ENCODE measurements around the gene C11orf16.
"Not testable (repeated sequence)": the region's sequence is repeated elsewhere in the genome, so short reads cannot be mapped to it uniquely, and the experiment has no call there.

C11orf16 gene

GRCh38 chr11:8935789-8936188 lies 3.0 kb upstream of the C11orf16 start:
- not testable (repeated sequence) for DNase-seq

DNA sequence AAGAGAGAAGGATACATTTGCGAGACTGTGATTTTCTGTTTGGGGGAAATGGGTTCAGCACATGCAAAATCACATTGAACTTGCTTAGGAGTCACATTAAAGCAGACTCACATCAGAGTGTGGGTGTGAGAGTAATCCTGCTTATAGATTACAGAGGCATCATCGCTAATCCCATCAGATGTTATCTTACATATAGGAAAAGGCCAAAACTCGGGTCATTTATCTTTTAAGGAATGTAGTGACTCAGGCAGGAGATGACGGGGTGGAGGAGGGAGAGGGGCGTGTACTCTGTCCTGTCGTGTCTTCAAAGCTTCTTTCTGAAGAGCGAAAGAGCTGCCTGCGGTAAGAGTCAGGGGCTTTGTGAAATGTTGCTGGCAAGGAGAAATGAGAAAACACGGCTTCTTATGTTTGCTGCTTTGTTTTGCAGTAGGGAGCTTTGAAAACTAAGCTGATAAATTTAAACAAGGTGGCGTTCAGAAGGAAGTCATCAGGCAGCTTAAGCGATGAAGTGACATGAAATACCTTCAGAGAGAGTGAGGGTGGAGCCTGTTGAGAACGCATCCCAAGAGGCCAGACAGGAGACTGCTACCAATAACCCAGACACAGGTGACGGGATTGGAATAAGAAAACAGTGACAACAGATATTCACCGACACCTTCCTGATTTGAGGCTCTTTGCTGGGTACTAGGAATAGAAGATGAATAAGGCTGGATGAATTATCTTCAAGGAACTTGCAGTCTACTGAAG lies 2.2 kb upstream of the C11orf16 start:
- DNase-seq: no peak

GRCh38 chr11:8933931-8934330 lies 1.2 kb upstream of the C11orf16 start:
- DNase-seq: no peak

DNA sequence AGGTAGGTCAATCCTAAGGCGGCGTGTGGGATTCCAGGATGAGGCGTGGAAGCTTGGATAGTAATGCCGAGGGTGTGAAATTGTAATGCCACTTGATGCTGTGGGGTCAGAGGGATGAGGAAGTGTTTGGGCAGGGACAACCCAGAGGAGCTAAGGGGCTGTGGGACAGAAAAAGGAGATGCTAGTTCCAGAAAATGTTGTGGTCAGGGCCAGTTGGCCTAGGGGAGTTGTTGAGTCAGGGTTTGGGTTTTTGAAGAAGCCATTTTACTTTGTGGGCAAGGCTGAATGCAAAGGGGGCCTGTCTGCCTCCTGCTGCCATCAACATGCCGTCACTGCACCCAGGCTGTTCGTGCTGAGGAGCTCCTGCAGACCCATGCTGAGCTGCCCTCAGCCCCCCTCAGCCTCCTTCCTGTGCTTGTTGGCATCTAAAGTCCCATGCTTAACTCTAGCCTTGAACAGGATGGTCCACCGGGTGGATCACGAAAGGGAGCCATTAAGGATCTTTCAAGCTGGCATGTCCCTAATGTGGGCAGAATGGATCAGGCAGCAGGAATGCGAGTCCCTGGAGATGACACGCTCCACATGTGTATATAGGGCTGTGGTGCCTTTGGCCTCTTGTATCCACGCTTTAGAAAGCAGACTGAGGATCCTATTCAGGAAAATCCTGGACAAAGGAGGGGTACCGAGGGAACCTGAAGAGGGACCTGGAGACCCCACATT lies 2.1 kb downstream of the C11orf16 start:
- DNase-seq: no peak

- no peak for DNase-seq
Measured at GRCh38 chr11:8928981-8929615, 3.6 kb downstream of the C11orf16 start.

- DNase-seq: no peak
Measured at GRCh38 chr11:8928205-8928604, 4.5 kb downstream of the C11orf16 start.

- DNase-seq: no peak
Measured at GRCh38 chr11:8927233-8927632, 5.5 kb downstream of the C11orf16 start.

DNA sequence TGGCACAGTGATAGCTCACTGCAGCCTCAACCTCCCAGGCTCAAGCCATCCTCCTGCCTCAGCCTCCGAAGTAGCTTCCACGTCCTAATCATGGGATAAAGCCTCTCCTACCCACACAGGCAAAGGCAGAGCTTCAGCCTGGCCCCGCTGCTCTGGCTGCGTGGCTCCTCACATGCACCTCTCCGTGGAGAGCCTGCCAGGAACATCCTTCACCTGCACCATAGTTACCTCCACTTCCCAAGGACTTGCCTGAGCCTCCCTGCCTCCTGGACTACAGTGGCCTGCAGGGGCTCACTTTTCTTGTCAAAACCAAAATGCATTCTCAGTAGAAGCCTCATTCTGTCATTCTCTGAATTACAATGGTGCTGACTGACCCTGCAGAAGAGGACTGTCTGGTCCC lies 6.5 kb downstream of the C11orf16 start:
- no peak for DNase-seq

DNA sequence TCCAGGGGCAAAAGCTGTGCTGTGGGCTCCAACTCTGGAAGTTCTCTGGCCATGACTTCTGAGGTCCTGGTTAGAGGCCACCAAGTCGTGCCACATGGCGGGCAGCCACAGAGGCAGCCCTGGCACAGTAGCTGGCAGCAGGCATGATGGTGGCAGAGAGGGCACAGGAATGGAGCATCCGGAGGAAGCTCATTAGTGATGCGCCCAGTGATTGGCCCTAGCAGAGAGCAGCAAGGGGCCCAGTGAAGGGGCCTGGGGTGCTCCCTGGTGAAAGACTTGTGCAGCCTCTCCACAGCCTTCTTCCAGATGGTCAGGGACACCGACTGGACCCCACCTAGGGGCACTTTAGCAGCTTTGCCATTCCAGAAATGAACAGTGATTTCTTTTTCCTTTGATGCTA lies 7.0 kb downstream of the C11orf16 start:
- no peak for DNase-seq

- DNase-seq: no peak
Measured at GRCh38 chr11:8922691-8923090, 10.1 kb downstream of the C11orf16 start.

DNA sequence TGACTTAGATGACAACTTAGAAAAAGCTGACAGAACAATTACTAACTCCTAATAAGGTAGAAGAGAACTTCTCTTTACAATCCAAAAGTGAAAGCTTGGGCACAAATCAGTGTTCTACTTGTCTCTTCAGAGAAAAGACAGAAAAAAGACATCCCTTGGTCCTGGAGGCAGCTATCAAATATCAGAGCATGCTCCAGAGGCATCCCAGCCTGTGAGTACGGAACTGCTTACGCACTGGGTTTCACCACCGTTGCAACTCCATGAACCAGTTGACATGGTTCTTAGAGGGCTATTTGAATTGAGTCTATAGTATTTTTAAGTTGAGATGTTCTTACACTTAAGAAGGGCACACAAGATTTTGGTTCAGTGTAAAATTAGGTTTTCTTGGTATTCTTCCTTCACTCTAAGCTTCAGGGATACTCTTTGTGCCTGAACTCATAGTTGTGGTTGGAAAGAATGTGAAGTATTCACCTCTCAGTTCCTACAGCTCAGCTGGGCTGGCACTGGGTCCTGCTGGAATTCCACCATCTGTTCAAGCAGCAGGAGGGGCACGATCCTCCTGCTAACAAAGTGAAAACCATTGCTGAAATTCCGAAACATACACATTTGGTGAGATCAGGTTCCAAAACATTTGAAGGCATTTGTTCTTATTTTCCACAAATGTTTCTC lies 15.5 kb downstream of the C11orf16 start:
- no peak for DNase-seq

DNA sequence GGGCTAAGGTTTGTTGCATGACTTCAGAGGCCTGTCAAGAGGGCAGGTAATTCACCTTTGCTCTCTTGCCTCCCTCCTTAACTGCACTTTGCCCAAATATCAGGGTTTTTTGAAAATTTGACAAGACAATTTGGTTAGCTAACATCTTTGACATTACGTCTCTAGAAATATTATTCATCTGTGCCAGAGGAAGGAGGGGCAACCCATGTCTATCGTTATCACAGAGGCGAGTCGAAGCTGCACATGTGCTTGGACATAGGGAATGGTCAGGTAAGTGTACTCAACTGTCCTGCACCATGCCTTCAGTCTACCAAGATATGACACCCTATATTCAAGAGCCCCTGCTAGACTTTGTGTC lies 18.1 kb downstream of the C11orf16 start:
- DNase-seq: no peak

GRCh38 chr11:8913961-8914660 lies 18.6 kb downstream of the C11orf16 start:
- peak; percentile 25 to 35 for DNase-seq

- DNase-seq: peak; percentile 76 to 84
Measured at GRCh38 chr11:8911029-8911823, 21.5 kb downstream of the C11orf16 start, which contains the start of gene AKIP1. TSS of gene AKIP1 (plus strand) at chr11:8911189. CDS start at chr11:8911450, 261 bp downstream.

DNA sequence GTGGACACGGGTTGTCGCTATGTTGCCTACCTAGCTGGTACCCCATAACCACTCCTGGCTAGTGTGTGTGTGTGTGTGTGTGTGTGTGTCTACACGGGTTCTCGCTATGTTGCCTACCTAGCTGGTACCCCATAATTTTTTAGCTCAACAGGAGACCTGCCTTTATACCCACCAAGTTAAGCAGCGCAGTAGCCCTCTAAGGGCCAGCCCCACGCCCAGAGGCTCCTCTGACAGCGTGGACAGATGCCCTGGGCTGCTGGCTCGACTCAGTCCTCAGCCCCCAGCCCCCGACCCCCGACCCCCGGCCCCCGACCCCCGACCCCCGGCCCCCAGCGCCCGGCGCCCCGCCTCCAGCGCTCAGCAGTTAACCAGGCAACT lies 22.1 kb downstream of the C11orf16 start:
- DNase-seq: no peak

DNA sequence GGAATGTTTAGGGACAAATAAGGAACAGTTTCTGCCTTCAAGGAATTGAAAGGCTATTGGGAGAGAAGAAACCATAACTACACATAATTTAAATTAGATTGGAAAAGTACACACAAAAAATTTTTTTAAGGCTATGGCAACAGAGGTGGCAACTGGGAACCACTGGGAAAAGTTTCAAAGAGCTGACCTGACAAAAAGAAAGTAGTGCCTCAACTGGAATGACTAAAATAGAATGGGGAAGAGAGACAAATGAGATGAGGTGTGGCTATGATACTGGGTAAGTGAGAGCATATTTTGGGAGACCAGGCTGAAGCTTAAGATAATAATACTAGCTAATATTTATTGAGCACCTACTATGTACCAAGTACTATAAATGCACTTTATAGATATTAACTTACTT lies 24.6 kb downstream of the C11orf16 start:
- no peak for DNase-seq

GRCh38 chr11:8907116-8907515 lies 25.6 kb downstream of the C11orf16 start:
- DNase-seq: no peak

GRCh38 chr11:8905528-8906165 lies 27.1 kb downstream of the C11orf16 start:
- no peak for DNase-seq

DNA sequence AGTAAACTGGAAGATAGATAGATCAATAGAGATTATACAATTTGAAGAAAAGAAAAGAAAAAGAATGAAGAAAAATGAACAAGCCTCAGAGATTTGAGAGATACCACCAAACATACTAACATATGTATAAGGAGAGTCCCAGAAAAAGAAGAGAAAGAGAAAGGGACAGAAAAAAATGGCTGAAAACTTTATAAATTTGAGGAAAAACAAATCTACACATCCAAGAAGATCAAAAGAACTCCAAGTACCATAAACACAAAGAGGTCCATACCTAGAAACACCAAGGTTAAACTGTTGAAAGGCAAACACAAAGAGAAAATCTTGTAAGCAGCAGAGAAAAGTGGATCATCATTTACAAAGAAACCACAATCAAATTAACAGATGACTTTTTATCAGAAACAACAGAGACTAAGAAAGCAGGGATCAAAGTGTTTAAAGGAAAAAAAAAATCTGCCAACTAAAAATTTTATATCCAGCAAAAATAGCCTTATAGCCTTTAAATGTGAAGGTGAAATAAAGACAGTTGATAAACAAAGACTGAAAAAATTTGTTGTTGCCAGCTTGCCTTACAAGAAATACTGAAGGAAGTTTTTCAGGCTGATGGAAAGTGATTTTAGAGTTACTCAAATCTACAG lies 33.5 kb downstream of the C11orf16 start:
- DNase-seq: no peak

- not testable (repeated sequence) for DNase-seq
Measured at GRCh38 chr11:8891185-8891584, 41.6 kb downstream of the C11orf16 start.

- no peak for DNase-seq
Measured at GRCh38 chr11:8886322-8886721, 46.4 kb downstream of the C11orf16 start.
